ENCODE data around the gene SPG21.

GRCh38 chr15:64915518-64916227 is 74.0 kb downstream of the SPG21 start:
- TF ChIP-seq CTCF (IDR thresholded peaks at IDR 0.05) (no peak), POLR2AphosphoS5 (IDR thresholded peaks at IDR 0.05) (no peak)

Measured in breast epithelium (tissue), 3 donors.